Measurements from ENCODE around the gene COMMD7.

COMMD7 gene

GRCh38 chr20:32743237-32744112 lies at the start of gene COMMD7:
Gene COMMD7 (minus strand): TSS chr20:32743467. CDS start chr20:32743391, 76 bp downstream.
- peak; percentile 73 for DNase-seq

- DNase-seq = no peak
Measured at GRCh38 chr20:32792731-32793458, 49.6 kb upstream of the COMMD7 start.

GRCh38 chr20:32792316-32792715 lies 49.0 kb upstream of the COMMD7 start:
- peak; percentile 68 for DNase-seq

- DNase-seq = no peak
Measured at GRCh38 chr20:32790751-32791057, 47.4 kb upstream of the COMMD7 start.

GRCh38 chr20:32789896-32790750 lies 46.9 kb upstream of the COMMD7 start:
- peak; percentile 71 for DNase-seq

GRCh38 chr20:32787168-32787567 lies 43.9 kb upstream of the COMMD7 start:
- DNase-seq = no peak

- no peak for DNase-seq
Measured at GRCh38 chr20:32786059-32786760, 42.9 kb upstream of the COMMD7 start.

GRCh38 chr20:32784369-32785080 lies 41.3 kb upstream of the COMMD7 start:
- DNase-seq = no peak

GRCh38 chr20:32780749-32781655 lies 37.7 kb upstream of the COMMD7 start:
- no peak for DNase-seq

- DNase-seq = no peak
Measured at GRCh38 chr20:32780278-32780677, 37.0 kb upstream of the COMMD7 start.

GRCh38 chr20:32779500-32780211 lies 36.4 kb upstream of the COMMD7 start:
- no peak for DNase-seq

- no peak for DNase-seq
Measured at GRCh38 chr20:32777177-32777956, 34.1 kb upstream of the COMMD7 start.

- DNase-seq = no peak
Measured at GRCh38 chr20:32775336-32775991, 32.2 kb upstream of the COMMD7 start.

GRCh38 chr20:32773855-32774254 lies 30.6 kb upstream of the COMMD7 start:
- no peak for DNase-seq

GRCh38 chr20:32773223-32773622 lies 30.0 kb upstream of the COMMD7 start:
- no peak for DNase-seq

GRCh38 chr20:32772046-32772445 lies 28.8 kb upstream of the COMMD7 start:
- DNase-seq = no peak

- DNase-seq = no peak
Measured at GRCh38 chr20:32767418-32768198, 24.3 kb upstream of the COMMD7 start.
